Stimulated activated effector memory CD8-positive, alpha-beta T cell treated with anti-CD3 and anti-CD28 coated beads, Interleukin-12 subunit alpha, Interleukin-12 subunit beta, amount 100 ng/mL, for 72 hours (primary cell): ENCODE results near the gene LUC7L3.
A peak's percentile ranks its signal among the peaks of the same experiment; 100 is the strongest.

Source experiments
- ATAC-seq: fragments of 150-1000 bp; cut with Tn5 transposase; 2 replicates; pipeline ENCODE4 v1.10.0; 2021
- DNase-seq, 2 donors: peaks; one replicate each; pipeline ENCODE4 v3.0.0; 2021 to 2022; ENCODE audit warnings: low spot score in 2 of 2
- H3K27ac Mint-ChIP-seq: one replicate; pipeline ENCODE4 v1.8.0; 2022; ENCODE audit warnings: mild to moderate bottlenecking, mixed read lengths
- H3K36me3 Mint-ChIP-seq: one replicate; pipeline ENCODE4 v1.8.0; 2022; ENCODE audit warnings: mild to moderate bottlenecking, mixed read lengths
- H3K4me1 Mint-ChIP-seq: one replicate; pipeline ENCODE4 v1.8.0; 2022; ENCODE audit warnings: mixed read lengths
- H3K4me3 Mint-ChIP-seq: one replicate; pipeline ENCODE4 v1.8.0; 2022; ENCODE audit warnings: mild to moderate bottlenecking, mixed read lengths
- H3K9me3 Mint-ChIP-seq: one replicate; pipeline ENCODE4 v1.8.0; 2022; ENCODE audit warnings: mixed read lengths

The LUC7L3 gene

GRCh38 chr17:50683434-50684287, 35.7 kb upstream of the LUC7L3 start:
- Mint-ChIP-seq H3K9me3 (no peaks in the 10 kb centered on the region), H3K36me3 (no peaks in the 10 kb centered on the region), H3K4me3 (no peak overlapping the region), H3K4me1 (peaks cover 9% of the 10 kb centered on the region), H3K27ac (no peak overlapping the region)
- ATAC-seq = no peak
- DNase-seq = no peak

- ATAC-seq = no peak
- no peak overlapping the region for H3K27ac Mint-ChIP-seq
Measured at GRCh38 chr17:50684288-50684611, 35.2 kb upstream of the LUC7L3 start.

GRCh38 chr17:50684612-50685333, 34.6 kb upstream of the LUC7L3 start:
- H3K27ac Mint-ChIP-seq = no peak overlapping the region
- ATAC-seq (no peak), DNase-seq (no peak)
- no peaks in the 10 kb centered on the region for H3K36me3 Mint-ChIP-seq
- no peak overlapping the region for H3K4me3 Mint-ChIP-seq
- peaks cover 9% of the 10 kb centered on the region for H3K4me1 Mint-ChIP-seq
- H3K9me3 Mint-ChIP-seq = no peaks in the 10 kb centered on the region

More at GRCh38 chr17:50684288-50684611, 35.2 kb upstream of the LUC7L3 start:
- no peak for DNase-seq
- Mint-ChIP-seq H3K36me3 (no peaks in the 10 kb centered on the region), H3K4me1 (peaks cover 9% of the 10 kb centered on the region), H3K9me3 (no peaks in the 10 kb centered on the region), H3K4me3 (no peak overlapping the region)

- no peak for DNase-seq
- Mint-ChIP-seq H3K27ac (no peak overlapping the region), H3K4me3 (no peak overlapping the region), H3K4me1 (peaks cover 9% of the 10 kb centered on the region), H3K9me3 (no peaks in the 10 kb centered on the region), H3K36me3 (no peaks in the 10 kb centered on the region)
- no peak for ATAC-seq
Measured at GRCh38 chr17:50685334-50685665, 34.1 kb upstream of the LUC7L3 start.

- ATAC-seq (no peak), DNase-seq (no peak)
- peaks cover 9% of the 10 kb centered on the region for H3K4me1 Mint-ChIP-seq
- no peaks in the 10 kb centered on the region for H3K9me3 Mint-ChIP-seq
- no peak overlapping the region for H3K4me3 Mint-ChIP-seq
- no peaks in the 10 kb centered on the region for H3K36me3 Mint-ChIP-seq
- H3K27ac Mint-ChIP-seq = no peak overlapping the region
Measured at GRCh38 chr17:50685691-50686493, 33.5 kb upstream of the LUC7L3 start.

- Mint-ChIP-seq H3K4me1 (peaks cover 2% of the 10 kb centered on the region), H3K27ac (no peak overlapping the region), H3K9me3 (no peaks in the 10 kb centered on the region), H3K36me3 (no peaks in the 10 kb centered on the region), H3K4me3 (no peak overlapping the region)
- DNase-seq (no peak), ATAC-seq (no peak)
Measured at GRCh38 chr17:50686494-50687199, 32.8 kb upstream of the LUC7L3 start.

- no peaks in the 10 kb centered on the region for H3K4me1 Mint-ChIP-seq
- H3K9me3 Mint-ChIP-seq = no peaks in the 10 kb centered on the region
- ATAC-seq (no peak), DNase-seq (no peak)
- H3K27ac Mint-ChIP-seq = no peak overlapping the region
- peaks cover 6% of the 10 kb centered on the region for H3K36me3 Mint-ChIP-seq
- no peak overlapping the region for H3K4me3 Mint-ChIP-seq
Measured at GRCh38 chr17:50687200-50688066, 32.0 kb upstream of the LUC7L3 start.

- no peaks in the 10 kb centered on the region for H3K9me3 Mint-ChIP-seq
- peaks cover 14% of the 10 kb centered on the region for H3K36me3 Mint-ChIP-seq
- DNase-seq = no peak
- no peak for ATAC-seq
- H3K27ac Mint-ChIP-seq = no peak overlapping the region
- H3K4me3 Mint-ChIP-seq = no peak overlapping the region
- H3K4me1 Mint-ChIP-seq = no peaks in the 10 kb centered on the region
Measured at GRCh38 chr17:50688245-50688644, 31.2 kb upstream of the LUC7L3 start.

- ATAC-seq (peak; percentile 25), DNase-seq (no peak)
- Mint-ChIP-seq H3K9me3 (no peaks in the 10 kb centered on the region), H3K4me1 (no peaks in the 10 kb centered on the region), H3K27ac (no peak overlapping the region), H3K4me3 (no peak overlapping the region), H3K36me3 (peaks cover 24% of the 10 kb centered on the region)
Measured at GRCh38 chr17:50689251-50689650, 30.2 kb upstream of the LUC7L3 start.

- peak; percentile 11 for ATAC-seq
- H3K9me3 Mint-ChIP-seq = no peaks in the 10 kb centered on the region
- H3K27ac Mint-ChIP-seq = peak overlapping the region; percentile 10
- peaks cover 34% of the 10 kb centered on the region for H3K36me3 Mint-ChIP-seq
- no peaks in the 10 kb centered on the region for H3K4me1 Mint-ChIP-seq
- no peak overlapping the region for H3K4me3 Mint-ChIP-seq
- no peak for DNase-seq
Measured at GRCh38 chr17:50689956-50690886, 29.2 kb upstream of the LUC7L3 start.

GRCh38 chr17:50690887-50691549, 28.4 kb upstream of the LUC7L3 start:
- Mint-ChIP-seq H3K36me3 (peaks cover 42% of the 10 kb centered on the region), H3K9me3 (no peaks in the 10 kb centered on the region), H3K27ac (no peak overlapping the region), H3K4me1 (no peaks in the 10 kb centered on the region), H3K4me3 (no peak overlapping the region)
- ATAC-seq = no peak
- no peak for DNase-seq

- no peaks in the 10 kb centered on the region for H3K9me3 Mint-ChIP-seq
- H3K27ac Mint-ChIP-seq = peak overlapping the region; percentile 8
- DNase-seq = no peak
- ATAC-seq = no peak
- peaks cover 50% of the 10 kb centered on the region for H3K36me3 Mint-ChIP-seq
- H3K4me1 Mint-ChIP-seq = no peaks in the 10 kb centered on the region
- H3K4me3 Mint-ChIP-seq = no peak overlapping the region
Measured at GRCh38 chr17:50691550-50692447, 27.6 kb upstream of the LUC7L3 start.
